Dermis microvascular lymphatic vessel endothelial cell (primary cell): ENCODE results near the gene TLR9. TPM values are rescaled to one million over a fixed set of nuclear protein-coding genes. Genes with fewer than 3 reads are reported as not detected.

Experiments
- DNase-seq, 2 donors: peaks; one replicate each; pipeline versions ENCODE4 v3.0.0 to v3.0.0-alpha.2; 2010; ENCODE audit warnings: low read depth in 2 of 2
- total RNA-seq: library from RNA; depleted of rRNA; stranded (reverse); fragments of >200 nt; gene quantifications from 2 replicates; pipeline ENCODE4 v1.2.1, GENCODE V29; 2014

The TLR9 gene
- total RNA-seq, 1 donor from 2014 or later: not detected

DNA sequence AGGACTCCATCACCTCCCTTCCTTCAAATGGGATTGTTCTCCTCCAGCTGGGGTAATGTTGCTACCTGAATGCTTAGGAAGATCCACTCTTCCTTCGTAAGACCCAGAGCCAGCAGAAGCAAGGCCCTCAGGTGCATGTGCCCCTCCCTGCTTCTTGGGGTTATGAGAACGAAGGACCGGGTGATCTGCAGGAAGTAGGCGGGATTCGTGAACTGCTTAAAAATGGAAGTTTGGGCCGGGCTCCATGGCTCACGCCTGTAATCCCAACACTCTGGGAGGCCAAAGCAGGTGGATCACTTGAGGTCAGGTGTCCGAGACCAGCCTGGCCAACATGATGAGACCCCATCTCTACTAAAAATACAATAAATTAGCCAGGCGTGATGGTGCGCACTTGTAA, 8.0 kb downstream of the TLR9 start:
- no peak for DNase-seq

DNA sequence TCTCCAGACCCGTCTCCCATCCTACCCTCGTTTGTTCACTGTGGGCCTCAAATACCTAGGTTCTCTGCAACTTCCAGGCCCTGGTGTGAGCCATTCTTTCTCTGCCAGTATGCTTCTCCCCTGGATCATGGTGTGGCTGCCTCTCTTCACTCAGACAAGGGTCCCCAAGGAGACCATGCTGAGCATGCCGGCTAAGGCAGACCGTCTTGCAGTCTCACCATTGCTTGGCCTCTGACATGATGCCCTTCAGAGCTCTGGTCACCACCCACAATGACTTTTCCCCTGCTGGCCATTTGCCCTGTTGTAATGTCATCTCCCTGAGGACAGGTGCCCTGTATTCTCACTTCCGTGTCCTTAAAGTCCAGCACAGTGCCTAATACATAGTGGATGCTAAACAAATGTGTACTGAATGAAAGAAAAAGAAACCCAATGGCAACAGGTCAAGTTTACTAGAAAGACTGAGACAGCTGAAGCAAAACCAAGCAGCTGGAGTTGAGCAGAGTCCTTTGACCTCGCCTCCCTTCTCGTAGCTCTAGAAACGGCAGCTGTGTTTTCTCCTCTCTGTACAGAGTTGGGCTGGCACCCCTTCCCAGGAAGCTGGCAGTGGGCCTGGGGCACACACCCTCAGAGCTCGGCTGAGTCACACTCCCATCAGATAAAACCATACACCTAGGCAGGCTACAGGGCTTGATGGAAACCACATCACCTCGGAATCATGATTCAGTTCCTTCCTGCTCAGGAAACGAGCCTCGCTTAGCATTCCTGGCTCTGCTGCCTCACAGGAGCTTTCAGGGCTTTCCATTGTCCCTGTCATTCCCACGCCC, 8.6 kb downstream of the TLR9 start:
- DNase-seq: peak; percentile 96 to 98

DNA sequence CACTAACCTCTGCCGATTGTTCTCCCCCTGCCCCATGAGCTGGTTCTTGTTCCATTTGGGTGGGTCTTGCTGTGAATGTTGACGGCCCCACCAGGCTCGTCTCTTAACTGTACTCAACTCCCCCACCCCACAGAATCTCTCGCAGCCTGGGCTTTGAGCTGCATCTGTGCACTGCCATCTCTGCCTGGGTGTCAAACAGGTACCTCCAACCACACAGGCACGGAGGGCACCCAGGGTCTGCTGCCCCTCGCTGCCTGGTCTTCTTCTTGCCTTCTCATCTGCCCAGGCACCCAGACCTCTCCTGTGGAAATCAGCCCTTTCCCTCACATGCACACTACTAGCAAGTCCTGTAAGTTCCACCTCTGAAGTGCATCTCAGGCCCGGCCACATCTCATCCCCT, 10.1 kb downstream of the TLR9 start:
- DNase-seq: no peak

DNA sequence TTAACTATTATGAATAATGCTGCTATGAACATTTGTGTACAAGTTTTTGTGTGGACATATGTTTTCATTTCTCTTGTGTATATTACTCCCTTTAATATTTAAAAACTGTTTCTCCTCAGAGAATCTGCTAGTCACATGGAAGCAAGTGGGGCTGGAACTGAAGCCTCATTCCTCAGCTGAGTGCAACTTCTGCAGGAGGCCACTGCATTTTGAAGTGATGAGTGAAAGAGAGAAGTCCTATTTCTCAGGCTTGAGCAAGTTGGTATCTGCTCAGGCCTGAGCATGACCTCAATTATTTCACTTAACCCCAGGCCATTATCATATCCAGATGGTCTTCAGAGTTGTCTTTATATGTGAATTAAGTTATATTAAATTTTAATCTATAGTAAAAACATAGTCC, 11.5 kb downstream of the TLR9 start:
- DNase-seq: no peak

DNA sequence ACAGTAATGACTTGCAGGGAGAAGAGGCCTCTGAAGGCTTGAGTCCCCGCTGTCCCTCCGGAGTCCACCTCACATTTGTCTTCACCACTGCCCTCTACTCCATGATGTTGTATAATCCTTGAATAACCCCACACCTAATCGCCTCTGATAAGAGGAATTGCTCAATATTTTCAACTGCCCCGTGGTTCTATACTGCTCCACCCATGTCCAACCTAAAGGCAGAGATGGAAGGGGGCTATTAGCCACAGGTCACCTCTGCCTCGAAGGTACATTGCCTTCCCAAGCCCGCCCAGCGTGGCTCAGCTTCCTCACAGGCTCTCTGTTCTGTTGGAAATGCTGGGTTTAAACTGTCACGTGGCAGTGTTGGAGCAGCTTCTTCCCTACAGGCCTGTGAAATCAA, 12.4 kb downstream of the TLR9 start:
- DNase-seq: no peak

DNA sequence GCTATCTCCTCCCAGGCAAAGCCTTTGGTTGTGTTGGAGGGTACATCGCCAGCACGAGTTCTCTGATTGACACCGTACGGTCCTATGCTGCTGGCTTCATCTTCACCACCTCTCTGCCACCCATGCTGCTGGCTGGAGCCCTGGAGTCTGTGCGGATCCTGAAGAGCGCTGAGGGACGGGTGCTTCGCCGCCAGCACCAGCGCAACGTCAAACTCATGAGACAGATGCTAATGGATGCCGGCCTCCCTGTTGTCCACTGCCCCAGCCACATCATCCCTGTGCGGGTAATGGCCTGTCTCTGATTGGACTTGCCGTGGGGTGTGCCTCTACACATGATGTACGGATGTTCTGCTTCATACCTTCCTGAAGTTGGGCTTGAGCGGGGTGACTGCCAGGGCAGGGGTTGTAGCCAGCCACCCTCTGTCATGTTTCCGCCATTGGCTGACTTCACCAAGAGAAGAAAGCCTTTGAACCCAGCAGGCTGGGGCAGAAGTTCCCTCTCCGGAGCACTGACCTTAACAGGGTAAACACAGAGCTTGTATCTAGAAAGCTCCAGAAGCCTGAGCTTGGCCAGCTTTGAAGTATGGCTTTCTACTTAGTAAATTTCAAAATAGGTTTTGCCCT, 14.1 kb downstream of the TLR9 start:
- no peak for DNase-seq

DNA sequence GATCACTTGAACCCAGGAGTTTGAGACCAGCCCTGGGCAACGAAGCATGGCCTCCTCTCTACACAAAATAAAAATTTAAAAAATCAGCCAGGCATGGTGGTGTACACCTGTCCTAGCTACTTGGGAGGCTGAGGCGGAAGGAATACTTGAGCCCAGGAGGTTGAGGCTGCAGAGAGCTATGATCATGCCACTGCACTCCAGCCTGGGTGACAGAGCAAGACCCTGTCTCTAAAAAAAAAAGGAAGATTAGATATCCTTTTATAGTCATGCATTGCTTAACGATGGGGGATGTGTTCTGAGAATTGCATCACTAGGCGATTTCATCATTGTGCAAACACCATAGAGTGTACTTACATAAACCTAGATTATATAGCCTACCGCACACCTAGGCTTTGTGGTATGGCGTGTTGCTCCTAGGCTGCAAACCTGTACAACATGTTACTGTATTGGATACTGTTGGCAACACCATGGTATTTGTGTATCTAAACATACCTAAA, 14.8 kb downstream of the TLR9 start:
- DNase-seq: no peak

DNA sequence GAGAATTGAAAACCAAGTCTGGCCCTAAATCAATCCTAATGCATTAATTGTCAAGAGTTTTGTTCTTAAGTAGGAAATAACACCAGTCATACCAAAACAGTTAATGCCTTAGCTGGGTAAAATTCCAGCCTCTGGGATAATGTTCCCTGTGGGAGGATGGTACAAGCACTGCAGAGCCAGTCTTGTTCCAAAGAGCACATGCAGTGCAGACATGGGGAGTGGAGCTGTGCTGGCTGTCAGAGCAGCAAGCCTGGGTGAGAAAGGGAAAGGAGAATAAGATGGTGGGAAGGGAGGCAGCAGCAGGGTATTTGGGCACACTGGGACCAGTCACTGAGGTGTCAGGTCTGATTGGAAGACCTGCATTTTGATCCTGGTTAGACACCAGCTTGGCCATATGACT, 15.4 kb downstream of the TLR9 start:
- no peak for DNase-seq

DNA sequence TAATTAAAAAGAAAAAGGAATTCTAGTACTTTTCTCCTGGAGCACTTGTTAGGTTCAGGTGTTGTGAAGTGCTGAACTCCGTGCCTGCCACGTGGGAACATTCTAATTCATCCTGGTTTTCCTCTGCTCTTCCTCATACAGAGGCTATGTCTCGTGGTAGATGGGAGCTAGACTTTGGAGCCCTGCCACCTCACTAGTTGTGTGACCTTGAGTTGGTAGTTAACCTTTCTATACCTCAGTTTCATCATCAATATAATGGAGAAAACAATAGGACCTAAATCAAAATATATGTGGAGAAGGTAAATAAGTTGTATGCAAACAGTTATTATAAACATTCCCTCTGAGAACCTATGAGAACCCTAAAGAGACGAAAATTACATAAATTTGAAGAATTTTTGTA, 16.9 kb downstream of the TLR9 start:
- no peak for DNase-seq

DNA sequence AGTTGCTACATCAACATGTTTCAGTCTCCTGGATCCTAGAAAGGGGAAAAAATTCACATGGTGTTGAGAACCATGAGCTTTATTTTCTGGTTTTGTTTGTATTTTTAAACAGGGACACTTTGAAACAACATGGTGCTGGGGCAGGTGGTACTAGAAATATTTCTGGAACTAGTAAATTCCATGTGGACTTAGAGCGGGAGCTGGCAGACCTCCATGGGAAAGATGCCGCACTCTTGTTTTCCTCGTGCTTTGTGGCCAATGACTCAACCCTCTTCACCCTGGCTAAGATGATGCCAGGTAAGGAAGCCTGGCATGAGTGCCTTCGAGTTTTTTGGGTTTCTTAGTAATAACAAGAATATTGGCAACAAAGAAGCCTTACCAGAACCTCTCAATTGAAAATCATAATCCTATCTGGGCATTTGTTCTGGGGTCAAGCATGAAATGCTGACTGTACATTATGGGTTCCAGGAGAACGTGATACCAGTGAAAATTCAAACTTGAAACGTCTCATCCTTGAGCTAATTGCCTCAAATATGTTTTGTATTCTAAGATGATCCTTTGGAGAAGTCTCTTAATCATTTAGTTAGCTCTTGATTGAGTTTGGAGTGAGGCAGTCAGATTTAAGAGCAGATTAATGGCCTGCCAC, 19.6 kb downstream of the TLR9 start:
- no peak for DNase-seq

DNA sequence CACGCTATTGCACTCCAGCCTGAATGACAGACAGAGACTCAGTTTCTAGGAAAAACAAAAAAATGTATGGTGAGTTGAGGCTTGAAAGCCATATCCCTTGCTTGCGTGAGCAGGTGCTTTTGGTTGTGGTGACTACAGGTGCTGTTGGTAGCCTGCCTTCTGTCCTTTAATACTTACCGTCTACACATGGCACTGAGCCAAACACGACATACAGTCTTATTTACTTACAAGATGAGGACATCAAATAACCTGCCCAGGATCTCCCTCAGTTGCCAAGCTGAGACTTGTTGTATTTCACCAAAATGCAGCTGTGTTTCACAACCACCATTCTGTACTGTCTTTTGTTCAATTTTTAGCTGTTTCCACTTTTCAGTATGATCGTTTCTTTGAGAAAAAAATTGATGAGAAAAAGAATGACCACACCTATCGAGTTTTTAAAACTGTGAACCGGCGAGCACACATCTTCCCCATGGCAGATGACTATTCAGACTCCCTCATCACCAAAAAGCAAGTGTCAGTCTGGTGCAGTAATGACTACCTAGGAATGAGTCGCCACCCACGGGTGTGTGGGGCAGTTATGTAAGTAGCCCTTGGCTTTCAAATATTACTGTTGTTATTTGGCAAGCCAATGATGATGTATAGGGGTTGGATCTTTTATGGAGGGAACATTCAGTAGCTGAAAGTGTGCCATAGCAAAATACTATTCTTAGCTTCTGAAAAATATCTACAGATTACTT, 20.9 kb downstream of the TLR9 start:
- DNase-seq: no peak

DNA sequence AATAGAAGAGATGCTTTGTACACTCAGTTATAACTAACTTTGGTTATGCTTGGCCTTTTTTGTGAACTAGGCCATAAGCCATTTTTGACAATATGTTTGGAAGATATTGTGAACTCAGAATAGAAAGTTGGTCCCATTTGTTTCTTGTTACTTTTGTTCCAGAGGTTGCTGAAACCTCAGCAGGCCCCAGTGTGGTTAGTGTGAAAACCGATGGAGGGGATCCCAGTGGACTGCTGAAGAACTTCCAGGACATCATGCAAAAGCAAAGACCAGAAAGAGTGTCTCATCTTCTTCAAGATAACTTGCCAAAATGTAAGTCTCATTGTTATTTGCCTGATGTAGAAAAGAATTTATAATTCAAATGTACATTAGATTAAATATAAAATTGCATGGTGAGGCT, 21.7 kb downstream of the TLR9 start:
- no peak for DNase-seq

DNA sequence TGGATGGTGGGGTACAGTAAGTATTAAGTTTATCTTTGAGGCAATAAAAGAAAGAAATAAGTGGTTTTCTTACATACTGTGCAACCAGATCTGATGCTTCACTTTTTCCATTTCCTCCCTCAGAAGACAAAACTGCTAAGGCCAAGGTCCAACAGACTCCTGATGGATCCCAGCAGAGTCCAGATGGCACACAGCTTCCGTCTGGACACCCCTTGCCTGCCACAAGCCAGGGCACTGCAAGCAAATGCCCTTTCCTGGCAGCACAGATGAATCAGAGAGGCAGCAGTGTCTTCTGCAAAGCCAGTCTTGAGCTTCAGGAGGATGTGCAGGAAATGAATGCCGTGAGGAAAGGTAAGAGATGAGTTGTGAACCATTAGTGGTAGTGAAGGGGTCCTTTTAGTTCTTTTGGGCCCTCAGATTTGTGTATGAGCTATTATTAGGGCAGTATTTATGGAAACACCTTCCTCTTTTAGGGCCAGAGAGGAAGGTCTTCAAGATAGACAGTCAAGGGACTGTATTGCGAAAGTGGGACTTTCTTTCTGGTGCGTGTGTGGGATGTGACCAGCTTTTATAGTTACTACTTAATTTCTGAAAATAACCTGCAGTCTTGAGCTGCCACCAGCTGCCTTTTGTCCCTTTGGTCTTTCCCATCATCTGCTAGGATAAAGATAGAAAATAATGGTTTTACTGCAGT, 22.9 kb downstream of the TLR9 start:
- no peak for DNase-seq

DNA sequence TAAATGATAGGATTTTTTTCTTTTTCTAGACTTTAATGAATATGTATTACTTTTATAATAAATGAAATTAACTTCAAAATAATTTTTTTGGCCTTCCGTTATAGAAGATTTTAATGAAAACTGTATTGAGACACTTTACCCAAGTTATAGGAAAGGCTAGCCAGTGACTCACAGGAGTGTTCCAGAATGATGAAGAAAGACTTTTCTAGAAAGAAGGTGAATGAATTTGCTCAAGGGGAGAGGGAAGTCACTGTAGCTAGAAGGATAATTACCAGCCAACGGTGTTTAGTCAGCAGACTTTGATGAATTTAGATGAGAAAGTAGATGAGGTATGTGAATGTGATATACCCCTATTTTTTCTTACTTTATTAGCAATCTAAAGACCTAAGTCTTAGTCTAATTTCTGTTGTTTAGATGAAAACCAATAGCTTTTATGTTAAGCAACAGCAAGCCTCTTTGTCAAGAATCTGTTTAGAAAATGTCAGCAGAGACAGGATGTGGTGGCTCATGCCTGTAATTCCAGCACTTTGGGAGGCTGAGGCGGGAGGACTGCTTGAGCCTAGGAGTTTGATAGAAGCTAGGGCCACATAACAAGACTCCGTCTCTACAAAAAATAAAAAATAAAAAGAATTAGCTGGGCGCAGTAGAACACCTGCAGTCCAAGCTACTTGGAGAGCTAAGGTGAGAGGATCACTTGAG, 24.3 kb downstream of the TLR9 start:
- DNase-seq: no peak

DNA sequence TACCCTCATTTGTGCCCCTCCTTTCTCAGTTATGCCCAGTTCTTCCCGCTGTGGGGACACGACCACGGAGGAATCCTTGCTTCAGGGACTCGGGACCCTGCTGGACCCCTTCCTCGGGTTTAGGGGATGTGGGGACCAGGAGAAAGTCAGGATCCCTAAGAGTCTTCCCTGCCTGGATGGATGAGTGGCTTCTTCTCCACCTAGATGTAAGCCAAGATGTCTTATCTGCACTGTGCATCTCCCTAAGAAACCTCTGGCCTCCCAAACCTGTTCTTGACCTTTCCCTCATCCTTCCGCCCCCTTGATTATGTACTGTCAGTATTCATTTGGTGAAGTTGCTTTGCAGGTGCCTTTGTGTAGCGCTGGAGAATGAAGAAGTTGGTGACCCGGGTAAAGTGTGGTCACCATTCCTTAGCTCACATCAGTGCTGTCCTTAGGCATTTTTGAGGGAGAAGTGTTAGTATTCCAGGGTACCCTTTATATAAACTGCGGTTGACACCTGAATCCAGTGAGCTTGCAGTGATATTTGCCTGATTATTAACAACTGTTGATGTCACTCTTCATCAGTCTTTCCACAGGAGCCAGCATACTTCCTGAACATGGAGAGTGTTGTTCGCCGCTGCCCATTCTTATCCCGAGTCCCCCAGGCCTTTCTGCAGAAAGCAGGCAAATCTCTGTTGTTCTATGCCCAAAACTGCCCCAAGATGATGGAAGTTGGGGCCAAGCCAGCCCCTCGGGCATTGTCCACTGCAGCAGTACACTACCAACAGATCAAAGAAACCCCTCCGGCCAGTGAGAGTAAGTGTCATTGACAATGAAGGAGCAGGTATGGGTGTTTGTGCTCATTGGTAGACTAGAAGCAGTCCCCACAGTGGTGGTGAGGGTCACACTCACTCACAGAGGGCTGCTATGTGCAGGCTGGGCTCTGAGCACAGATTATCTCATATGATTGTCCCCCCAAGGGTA, 26.5 kb downstream of the TLR9 start:
- DNase-seq: peak; percentile 50 to 57

DNA sequence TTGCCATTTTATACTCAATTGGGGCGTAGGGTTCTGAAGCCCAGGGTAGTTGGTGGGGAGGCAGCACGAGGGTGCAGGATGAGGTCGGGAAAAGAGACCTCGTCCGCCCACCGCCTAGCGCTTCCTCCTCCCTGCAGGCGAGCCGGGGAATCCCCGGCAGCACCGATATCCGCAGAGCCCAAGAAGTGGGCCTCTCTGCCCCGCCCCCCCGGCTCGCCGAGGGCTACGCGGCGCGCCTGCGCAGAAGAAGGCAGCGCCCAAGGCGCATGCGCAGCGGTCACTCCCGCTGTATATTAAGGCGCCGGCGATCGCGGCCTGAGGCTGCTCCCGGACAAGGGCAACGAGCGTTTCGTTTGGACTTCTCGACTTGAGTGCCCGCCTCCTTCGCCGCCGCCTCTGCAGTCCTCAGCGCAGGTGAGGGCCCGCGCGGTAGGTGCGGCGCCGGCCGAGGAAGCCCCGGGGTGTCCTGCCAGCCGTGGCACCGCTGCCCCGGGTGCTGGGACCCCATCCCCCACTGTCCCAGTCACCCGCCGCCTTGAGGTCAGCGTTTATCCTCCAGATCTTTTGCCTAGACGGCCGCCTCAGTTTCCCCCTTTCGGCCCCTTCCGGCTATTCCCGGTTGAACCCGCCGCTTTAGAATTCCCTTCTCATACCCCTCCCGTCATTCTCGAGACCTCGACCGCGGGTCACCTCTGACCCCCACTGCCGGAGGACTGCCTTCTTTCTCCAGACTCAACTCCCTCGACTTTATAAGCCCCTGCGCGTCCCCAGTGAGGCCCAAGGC, 27.4 kb downstream of the TLR9 start, which contains the start of gene ALAS1:
Gene ALAS1 (plus strand): TSS at position 319 of the 784 bp plus-strand sequence. CDS start 1,082 bp downstream, outside the sequence.
- DNase-seq: peak; percentile 72 to 87

DNA sequence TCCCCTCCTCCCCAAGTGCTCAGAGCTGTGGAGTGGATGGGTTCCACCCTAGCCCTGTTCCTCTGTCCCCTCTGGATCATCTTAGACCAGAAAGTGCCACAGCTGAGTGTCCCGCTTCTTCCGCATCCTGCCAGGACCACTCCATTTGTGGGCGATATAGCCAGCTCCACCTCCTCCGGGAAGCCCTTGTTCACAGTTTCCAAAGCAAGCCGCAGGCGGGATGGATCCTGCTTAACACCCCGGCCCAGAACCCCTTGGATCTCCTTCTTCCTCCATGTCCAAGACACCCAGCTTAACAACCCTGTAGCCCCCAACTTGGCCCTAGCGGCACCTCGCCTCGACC, 28.0 kb downstream of the TLR9 start:
- no peak for DNase-seq

DNA sequence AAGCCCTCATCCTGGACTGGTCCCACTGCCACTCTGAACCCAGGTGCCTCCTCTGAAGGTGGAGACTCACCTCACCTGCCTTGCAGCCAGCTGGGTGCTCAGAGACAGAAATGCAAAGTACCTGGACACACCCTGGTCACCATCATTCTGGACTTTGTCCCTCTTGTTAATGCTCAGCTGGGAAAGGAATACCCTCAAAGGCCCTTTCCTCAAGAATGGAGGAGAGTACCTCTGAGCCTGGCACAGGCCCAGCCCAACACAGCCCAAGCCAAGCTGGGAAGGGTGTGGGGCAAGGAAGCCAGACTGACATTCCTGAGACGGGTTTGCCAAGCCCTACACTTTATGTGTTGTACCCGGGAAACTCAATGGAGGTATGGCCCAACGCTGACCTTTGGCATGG, 28.5 kb downstream of the TLR9 start:
- no peak for DNase-seq
